Central memory CD8-positive, alpha-beta T cell (primary cell): ENCODE measurements around the gene TRIM27.
"Not testable (repeated sequence)": the region's sequence is repeated elsewhere in the genome, so short reads cannot be mapped to it uniquely, and the experiment has no call there.

Experiments used
- ATAC-seq: fragments of 150-1000 bp; cut with Tn5 transposase; replicated peaks from 2 replicates; pipeline ENCODE4 v1.10.0; 2022; ENCODE audit warnings: mild to moderate bottlenecking, moderate FRiP score, moderate number of reproducible peaks; ENCODE audit not compliant: poor library complexity, severe bottlenecking; ENCODE audit errors: extremely low read depth
- DNase-seq, 2 donors: peaks; one replicate each; pipeline ENCODE4 v3.0.0; 2021; ENCODE audit warnings: low spot score in 2 of 2
- H3K27ac Mint-ChIP-seq: one replicate; pipeline ENCODE4 v1.8.0; 2022; ENCODE audit warnings: low read depth, mild to moderate bottlenecking, moderate library complexity, mixed read lengths
- H3K27me3 Mint-ChIP-seq: one replicate; pipeline ENCODE4 v1.8.0; 2022; ENCODE audit warnings: mixed read lengths
- H3K36me3 Mint-ChIP-seq: one replicate; pipeline ENCODE4 v1.8.0; 2022; ENCODE audit warnings: mild to moderate bottlenecking, moderate library complexity, mixed read lengths; ENCODE audit not compliant: insufficient read depth
- H3K4me1 Mint-ChIP-seq: one replicate; pipeline ENCODE4 v1.8.0; 2022; ENCODE audit warnings: mixed read lengths
- H3K4me3 Mint-ChIP-seq: one replicate; pipeline ENCODE4 v1.8.0; 2022; ENCODE audit warnings: mild to moderate bottlenecking, moderate library complexity, mixed read lengths
- H3K9me3 Mint-ChIP-seq: one replicate; pipeline ENCODE4 v1.8.0; 2022; ENCODE audit warnings: mixed read lengths

Gene TRIM27

GRCh38 chr6:28880519-28880893, 43.3 kb downstream of the TRIM27 start:
- H3K9me3 Mint-ChIP-seq = no peaks in the 10 kb centered on the region
- DNase-seq = no peak
- H3K36me3 Mint-ChIP-seq = peaks cover 29% of the 10 kb centered on the region
- no peak for ATAC-seq
- H3K4me3 Mint-ChIP-seq = peak overlapping the region; percentile 72
- peaks cover 24% of the 10 kb centered on the region for H3K4me1 Mint-ChIP-seq
- peak overlapping the region; percentile 94 for H3K27ac Mint-ChIP-seq
- peaks cover 30% of the 10 kb centered on the region for H3K27me3 Mint-ChIP-seq

GRCh38 chr6:28876710-28877109, 47.1 kb downstream of the TRIM27 start:
- H3K36me3 Mint-ChIP-seq = peaks cover 11% of the 10 kb centered on the region
- DNase-seq = no peak
- H3K27me3 Mint-ChIP-seq = peaks cover 30% of the 10 kb centered on the region
- no peak for ATAC-seq
- no peak overlapping the region for H3K27ac Mint-ChIP-seq
- peaks cover 10% of the 10 kb centered on the region for H3K4me1 Mint-ChIP-seq
- H3K9me3 Mint-ChIP-seq = no peaks in the 10 kb centered on the region
- no peak overlapping the region for H3K4me3 Mint-ChIP-seq

DNA sequence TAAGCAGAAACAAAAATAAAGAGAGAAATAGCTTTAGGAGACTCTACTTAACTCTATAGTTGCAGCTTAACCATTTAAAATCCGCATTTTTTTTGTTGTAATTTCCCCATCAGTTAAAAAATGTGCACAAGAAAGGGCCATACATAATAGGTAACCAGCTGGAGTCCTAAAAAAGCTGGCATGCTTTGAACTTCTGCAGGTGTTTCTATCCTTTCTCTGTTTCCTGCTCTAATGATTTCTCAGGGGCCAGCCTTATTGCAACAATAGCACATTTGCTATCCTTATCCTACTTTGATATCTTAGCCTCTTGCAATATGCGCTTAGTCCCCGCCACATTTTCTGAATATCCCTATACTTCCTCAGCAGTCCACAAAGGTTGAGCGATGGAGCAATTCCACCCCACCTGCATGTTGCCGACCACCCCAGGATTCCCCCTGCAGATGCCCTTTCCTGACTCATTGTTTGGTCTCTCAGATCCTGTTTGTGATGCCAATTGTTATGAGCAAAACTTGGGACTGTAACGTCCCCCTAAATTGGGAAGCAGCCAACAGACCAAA, 48.5 kb downstream of the TRIM27 start:
- Mint-ChIP-seq H3K4me1 (no peaks in the 10 kb centered on the region), H3K9me3 (no peaks in the 10 kb centered on the region), H3K27ac (no peak overlapping the region), H3K36me3 (no peaks in the 10 kb centered on the region), H3K4me3 (no peak overlapping the region), H3K27me3 (peaks cover 21% of the 10 kb centered on the region)
- ATAC-seq = no peak
- DNase-seq = no peak

DNA sequence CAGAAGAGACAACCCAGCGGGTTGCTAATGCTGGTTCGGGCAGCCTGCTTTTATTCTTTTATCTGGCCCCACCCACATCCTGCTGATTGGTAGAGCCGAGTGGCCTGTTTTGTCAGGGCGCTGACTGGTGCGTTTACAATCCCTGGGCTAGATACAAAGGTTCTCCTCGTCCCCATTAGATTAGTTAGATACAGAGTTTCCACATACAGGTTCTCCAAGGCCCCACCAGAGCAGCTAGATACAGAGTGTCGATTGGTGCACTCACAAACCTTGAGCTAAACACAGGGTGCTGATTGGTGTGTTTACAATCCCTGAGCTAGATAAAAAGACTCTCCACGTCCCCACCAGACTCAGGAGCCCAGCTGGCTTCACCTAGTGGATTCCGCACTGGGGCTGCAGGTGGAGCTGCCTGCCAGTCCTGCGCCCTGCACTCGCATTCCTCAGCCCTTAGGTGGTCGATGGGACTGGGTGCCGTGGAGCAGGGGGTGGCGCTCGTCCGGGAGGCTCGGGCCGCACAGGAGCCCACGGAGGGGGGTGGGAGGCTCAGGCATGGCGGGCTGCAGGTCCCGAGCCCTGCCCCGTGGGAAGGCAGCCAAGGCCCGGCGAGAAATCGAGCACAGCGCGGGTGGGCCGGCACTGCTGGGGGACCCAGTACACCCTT, 51.5 kb downstream of the TRIM27 start:
- H3K9me3 Mint-ChIP-seq, H3K4me3 Mint-ChIP-seq, H3K4me1 Mint-ChIP-seq, H3K36me3 Mint-ChIP-seq, DNase-seq, ATAC-seq, H3K27ac Mint-ChIP-seq, H3K27me3 Mint-ChIP-seq: not testable (repeated sequence)

- peaks cover 8% of the 10 kb centered on the region for H3K27me3 Mint-ChIP-seq
- ATAC-seq (no peak), DNase-seq (no peak)
- no peak overlapping the region for H3K4me3 Mint-ChIP-seq
- no peaks in the 10 kb centered on the region for H3K9me3 Mint-ChIP-seq
- H3K27ac Mint-ChIP-seq = no peak overlapping the region
- H3K36me3 Mint-ChIP-seq = peaks cover 6% of the 10 kb centered on the region
- H3K4me1 Mint-ChIP-seq = no peaks in the 10 kb centered on the region
Measured at GRCh38 chr6:28871335-28872156, 52.2 kb downstream of the TRIM27 start.

DNA sequence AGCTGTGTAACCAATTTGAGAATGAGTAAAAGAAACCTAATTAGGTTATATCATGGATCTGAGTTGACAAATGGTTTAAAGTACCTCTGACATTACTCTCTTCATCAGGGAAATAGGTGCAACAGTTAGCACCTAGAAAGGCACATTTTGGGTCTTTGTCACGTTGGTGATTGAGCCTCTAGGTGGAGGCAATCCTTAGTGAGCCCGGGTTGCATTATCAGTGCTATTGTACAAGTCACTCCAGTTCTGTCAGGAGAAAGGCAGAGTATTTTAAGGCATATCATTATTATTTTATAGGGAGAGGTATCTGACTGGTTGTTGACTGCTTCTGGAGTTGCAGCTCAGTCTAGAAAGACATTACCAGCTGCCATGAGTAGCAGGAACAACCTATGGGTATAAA, 54.9 kb downstream of the TRIM27 start:
- no peak overlapping the region for H3K27ac Mint-ChIP-seq
- H3K36me3 Mint-ChIP-seq = peaks cover 24% of the 10 kb centered on the region
- no peaks in the 10 kb centered on the region for H3K27me3 Mint-ChIP-seq
- peaks cover under 1% of the 10 kb centered on the region for H3K9me3 Mint-ChIP-seq
- peaks cover 11% of the 10 kb centered on the region for H3K4me1 Mint-ChIP-seq
- H3K4me3 Mint-ChIP-seq = no peak overlapping the region
- ATAC-seq = no peak
- DNase-seq = no peak

- Mint-ChIP-seq H3K27ac (peak overlapping the region; percentile 69), H3K27me3 (no peaks in the 10 kb centered on the region), H3K4me3 (peak overlapping the region; percentile 82), H3K36me3 (peaks cover 41% of the 10 kb centered on the region), H3K9me3 (peaks cover 12% of the 10 kb centered on the region), H3K4me1 (peaks cover 23% of the 10 kb centered on the region)
- no peak for DNase-seq
- peak; percentile 14 for ATAC-seq
Measured at GRCh38 chr6:28867086-28867409, 56.7 kb downstream of the TRIM27 start.

- peak overlapping the region; percentile 69 for H3K27ac Mint-ChIP-seq
- H3K4me3 Mint-ChIP-seq = peak overlapping the region; percentile 82
- peak; percentile 66 to 67 for DNase-seq
- peaks cover 12% of the 10 kb centered on the region for H3K9me3 Mint-ChIP-seq
- H3K36me3 Mint-ChIP-seq = peaks cover 44% of the 10 kb centered on the region
- H3K4me1 Mint-ChIP-seq = peaks cover 23% of the 10 kb centered on the region
- not testable (repeated sequence) for H3K27me3 Mint-ChIP-seq
- ATAC-seq = peak; percentile 67
Measured at GRCh38 chr6:28866205-28867085, 57.3 kb downstream of the TRIM27 start.

DNA sequence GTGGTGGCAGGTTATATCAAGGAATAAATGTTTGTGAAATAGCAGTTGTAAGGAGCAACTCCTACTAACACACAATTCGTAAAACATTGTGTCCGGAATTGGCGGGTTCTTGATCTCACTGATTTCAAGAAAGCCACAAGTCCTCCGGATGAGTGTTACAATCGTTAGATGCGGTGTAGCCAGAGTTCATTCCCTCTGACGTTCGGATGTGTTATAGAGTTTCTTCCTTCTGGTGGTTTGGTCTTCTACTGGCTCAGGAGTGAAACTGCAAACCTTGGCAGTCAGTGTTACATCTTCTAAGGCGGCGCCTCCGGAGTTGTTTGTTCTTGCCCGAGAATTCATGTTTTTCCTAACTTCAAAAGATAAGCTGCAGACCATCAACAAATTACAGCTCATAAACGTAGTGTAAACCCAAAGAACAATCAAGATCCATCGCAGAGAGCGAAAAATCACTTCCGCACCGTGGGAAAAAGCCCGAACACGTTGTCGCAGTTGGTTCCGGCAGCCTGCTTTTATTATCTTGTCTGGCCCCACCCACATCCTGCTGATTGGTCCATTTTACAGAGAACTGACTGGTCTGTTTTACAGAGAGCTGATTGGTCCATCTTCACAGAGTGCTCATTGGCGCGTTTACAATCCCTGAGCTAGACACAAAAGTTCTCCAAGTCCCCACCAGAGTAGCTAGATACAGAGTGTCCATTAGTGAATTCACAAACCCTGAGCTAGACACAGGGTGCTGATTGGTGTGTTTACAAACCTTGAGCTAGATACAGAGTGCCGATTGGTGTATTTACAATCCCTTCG, 58.2 kb downstream of the TRIM27 start:
- ATAC-seq (peak; percentile 37), DNase-seq (peak in 1 of 2 donors; percentile 64)
- Mint-ChIP-seq H3K36me3 (peaks cover 44% of the 10 kb centered on the region), H3K4me3 (peak overlapping the region; percentile 82), H3K27me3 (no peaks in the 10 kb centered on the region), H3K27ac (peak overlapping the region; percentile 69), H3K4me1 (peaks cover 28% of the 10 kb centered on the region), H3K9me3 (peaks cover 12% of the 10 kb centered on the region)

- H3K4me1 Mint-ChIP-seq = peaks cover 32% of the 10 kb centered on the region
Measured at GRCh38 chr6:28864326-28864923, 59.4 kb downstream of the TRIM27 start.

GRCh38 chr6:28863604-28864325, 60.0 kb downstream of the TRIM27 start:
- H3K4me1 Mint-ChIP-seq = peaks cover 32% of the 10 kb centered on the region
- H3K4me3 Mint-ChIP-seq = peak overlapping the region; percentile 97
- H3K9me3 Mint-ChIP-seq = peaks cover 12% of the 10 kb centered on the region
- H3K27ac Mint-ChIP-seq = peak overlapping the region; percentile 99
- no peaks in the 10 kb centered on the region for H3K27me3 Mint-ChIP-seq
- DNase-seq (peak; percentile 83 to 84), ATAC-seq (peak; percentile 26)
- peaks cover 44% of the 10 kb centered on the region for H3K36me3 Mint-ChIP-seq

More at GRCh38 chr6:28864326-28864923, 59.4 kb downstream of the TRIM27 start:
- Mint-ChIP-seq H3K4me3 (peak overlapping the region; percentile 97), H3K27ac (peak overlapping the region; percentile 99), H3K27me3 (no peaks in the 10 kb centered on the region), H3K9me3 (peaks cover 12% of the 10 kb centered on the region), H3K36me3 (peaks cover 44% of the 10 kb centered on the region)
- DNase-seq (no peak), ATAC-seq (no peak)
